NCI-H2227 treated with DMSO at 0.1 percent for 48 hours (cell line): ENCODE results near the gene C1QTNF7.
A peak's percentile ranks its signal among the peaks of the same experiment; 100 is the strongest.

Experiments used
- DNase-seq: peaks from one replicate; lab custom pipeline; 2025; lab: John Stamatoyannopoulos, UW

The C1QTNF7 gene

DNA sequence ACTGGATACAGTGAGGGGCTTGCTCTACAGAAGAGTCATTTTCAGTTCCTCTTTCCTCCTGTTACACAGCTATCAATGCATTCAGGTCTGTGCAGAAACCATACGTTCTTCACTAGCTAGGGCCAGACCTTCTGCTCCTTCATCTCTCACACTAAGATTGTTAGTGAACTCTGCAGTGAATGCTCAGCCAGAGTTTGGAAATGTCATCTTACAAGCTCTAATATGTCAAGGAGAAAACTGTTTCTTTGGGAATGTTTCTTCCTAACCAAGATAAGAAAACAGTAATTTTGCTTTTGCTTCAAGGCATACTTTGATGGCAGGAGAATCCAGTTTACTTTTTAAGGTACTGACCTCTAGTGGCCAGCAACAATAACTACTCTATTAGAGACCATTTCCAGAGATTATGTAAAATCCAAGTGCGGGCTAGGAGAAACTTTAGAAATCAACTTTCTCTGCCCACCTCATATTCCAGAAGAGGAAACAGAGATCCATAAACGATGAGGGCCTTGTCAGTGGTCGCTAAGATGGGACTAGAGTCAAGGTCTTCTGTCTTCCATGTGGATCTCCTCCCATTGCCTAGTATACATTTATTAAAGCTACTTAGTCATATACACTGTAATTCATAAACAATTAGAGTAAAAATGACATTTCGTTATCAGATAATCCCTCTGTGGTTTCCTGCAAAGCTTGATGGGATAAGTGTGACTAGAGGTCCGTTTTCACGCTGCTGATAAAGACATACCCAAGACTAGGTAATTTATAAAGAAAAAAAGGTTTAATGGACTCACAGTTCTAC lies 29.8 kb downstream of the C1QTNF7 start:
- DNase-seq: peak; percentile 5

- no peak for DNase-seq
Measured at GRCh38 chr4:15458616-15459015, 30.8 kb downstream of the C1QTNF7 start.

DNA sequence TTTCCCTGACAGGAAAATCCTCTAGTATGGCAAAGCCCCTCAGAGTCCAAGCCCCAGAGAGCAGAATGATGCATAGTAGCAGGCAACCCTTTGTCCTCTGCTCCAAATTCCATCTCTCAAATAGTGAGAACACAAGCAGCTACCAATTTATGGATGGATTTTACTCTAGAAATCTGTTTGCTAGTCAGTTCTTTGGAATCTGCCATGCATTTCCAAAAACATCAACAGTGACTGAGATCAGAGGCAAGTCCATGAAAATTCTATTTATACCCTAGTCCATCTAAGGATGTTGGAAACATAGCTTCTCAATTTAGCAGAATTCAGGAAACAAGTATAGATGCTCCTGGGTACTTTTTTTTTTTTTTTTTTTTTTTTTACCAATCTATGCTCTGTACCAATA lies 31.9 kb downstream of the C1QTNF7 start:
- no peak for DNase-seq

DNA sequence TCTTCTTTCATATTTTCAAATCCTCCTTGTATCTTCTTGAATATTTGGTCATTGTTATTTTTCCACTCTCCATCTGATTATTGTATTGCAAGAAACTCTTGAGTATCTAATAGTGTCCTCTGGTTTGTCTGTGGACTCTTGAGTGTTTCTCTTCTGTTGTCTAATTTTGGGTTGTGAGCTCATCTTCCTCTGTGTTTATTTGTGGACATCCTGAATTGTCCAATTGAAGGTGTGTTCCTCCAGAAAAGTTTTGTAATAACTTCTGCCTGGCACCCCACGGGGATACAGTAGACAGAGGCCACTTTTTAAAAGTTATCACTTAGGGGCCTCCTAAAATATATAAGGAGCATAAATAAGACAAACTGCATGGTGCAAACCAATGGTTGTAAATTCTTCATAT lies 38.8 kb downstream of the C1QTNF7 start:
- DNase-seq: no peak

DNA sequence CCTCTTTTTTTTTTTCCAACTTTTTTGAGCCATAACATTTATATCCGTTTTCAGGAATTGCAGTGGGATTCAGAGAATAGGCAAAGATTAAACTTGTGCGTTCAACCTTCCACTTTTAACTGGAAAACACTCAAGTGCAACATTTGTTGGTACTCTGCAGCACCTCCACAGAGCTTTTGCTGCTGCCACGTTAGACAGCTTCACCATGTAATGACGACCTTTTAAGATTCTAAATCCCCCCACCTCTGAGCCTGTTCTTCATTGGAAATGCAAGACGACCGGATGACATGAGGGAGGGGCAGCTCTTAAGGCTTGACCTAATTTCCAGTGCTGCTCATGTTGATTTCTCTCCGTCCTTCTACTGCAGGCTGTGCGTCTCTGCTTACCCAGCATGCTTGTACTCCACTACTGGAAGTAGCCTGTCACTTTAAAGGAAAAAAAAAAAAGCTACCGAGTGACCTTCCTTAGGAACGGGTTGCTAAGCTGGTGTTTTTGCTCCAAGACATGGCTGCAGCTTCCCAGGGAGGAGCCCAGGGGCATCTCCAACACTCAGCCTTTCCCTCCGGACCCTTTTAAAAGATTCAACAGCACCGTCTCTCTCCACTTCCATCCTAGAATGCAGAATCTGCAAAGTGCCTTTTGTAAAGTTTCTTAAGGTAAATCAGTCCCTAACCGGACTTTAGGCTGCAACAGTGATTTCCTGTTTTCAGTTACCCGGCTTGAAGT lies 41.7 kb downstream of the C1QTNF7 start, which contains the start of gene CC2D2A:
Gene CC2D2A, plus strand, starts transcription at position 481 of the 726 bp plus-strand sequence. CDS start 6,051 bp downstream, outside the sequence.
- DNase-seq: peak; percentile 29

DNA sequence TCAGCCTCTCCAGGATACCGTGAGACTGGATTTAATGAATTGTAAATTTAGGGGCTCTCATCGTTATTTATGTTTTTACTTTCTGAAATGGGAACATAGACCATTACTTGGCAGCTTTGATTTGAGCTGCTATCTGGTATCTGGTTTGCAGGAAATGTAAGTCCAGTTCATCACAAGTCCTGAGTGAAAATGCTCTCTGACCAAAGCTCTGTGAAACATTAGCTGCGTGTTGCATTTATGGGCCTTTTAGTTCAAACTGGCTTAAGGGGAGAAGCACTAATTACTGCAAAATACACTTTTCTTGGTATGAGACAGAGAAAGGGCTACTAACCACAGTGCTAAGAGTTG lies 42.3 kb downstream of the C1QTNF7 start:
- DNase-seq: no peak

GRCh38 chr4:15476396-15476795 lies 48.6 kb downstream of the C1QTNF7 start:
- DNase-seq: no peak

DNA sequence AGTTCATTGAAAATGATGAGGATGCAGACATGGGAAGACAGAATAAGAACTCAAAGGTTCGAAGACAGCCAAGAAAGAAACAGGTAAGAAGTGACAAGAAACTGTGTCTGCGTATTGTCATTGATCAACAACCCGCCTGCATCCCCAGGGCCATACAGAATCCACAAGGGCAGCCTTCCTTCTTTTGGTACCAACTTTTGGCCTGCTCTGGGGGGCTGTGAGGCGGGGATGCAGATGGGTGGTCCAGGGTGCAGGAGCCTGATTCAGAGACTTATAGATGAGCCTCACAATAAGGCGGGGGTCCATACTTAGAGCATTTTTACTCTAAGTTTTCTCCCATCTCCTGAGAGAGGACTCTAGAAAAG lies 50.9 kb downstream of the C1QTNF7 start:
- DNase-seq: no peak

DNA sequence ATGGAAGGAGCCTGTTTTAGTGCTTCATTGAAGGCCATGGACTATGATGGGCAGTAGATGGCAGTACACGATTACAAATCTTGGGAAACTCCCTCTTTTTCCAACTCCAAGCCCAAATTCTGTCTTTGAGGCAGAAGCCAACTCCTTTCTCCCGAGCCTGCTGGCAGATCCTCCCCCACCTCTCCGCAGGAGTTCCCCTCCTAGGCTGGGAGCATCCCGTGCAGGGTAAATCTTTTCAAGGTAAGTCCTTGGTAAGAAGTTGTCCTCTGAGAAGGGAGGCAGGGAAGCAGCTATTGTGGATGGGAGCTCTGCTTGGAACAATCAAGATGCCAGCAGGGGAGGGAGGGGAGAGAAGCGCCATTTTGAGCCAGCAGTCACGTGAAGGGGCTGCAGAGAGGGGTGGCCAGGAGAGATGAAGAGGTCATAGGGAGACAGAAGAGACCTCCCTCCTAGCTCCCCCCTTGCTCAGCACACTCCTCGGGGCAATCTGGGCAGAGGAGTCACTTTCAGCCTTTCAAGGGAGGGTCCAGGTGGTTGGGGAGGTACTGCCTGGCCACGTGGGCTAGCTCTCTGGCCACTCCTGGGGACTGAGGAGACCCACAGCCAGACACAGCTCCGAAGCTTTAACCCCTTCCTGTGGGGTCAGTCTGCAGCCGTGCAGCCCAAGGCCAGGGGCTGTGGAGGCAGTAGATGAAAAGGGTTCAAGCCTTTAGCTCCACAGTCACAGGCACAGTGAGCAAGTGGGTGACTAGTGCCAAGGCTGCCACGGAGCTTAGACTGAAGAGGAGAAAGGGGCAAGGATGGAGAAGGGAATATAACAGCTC lies 51.5 kb downstream of the C1QTNF7 start:
- peak; percentile 95 for DNase-seq

DNA sequence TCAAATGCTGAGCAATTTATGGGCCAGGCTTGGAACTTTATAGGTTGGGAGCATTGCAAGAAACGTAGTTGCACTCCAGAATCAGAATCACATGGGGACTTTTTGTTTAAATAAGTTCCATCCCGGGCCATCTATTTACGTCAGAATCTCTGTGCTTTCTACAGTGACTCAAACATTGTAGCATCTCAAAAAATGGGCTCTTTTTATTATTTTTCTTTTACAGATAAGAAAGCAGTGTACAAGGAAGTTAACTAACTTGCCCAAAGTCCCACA lies 52.0 kb downstream of the C1QTNF7 start:
- DNase-seq: peak; percentile 4

GRCh38 chr4:15481961-15482745 lies 54.3 kb downstream of the C1QTNF7 start:
- no peak for DNase-seq

DNA sequence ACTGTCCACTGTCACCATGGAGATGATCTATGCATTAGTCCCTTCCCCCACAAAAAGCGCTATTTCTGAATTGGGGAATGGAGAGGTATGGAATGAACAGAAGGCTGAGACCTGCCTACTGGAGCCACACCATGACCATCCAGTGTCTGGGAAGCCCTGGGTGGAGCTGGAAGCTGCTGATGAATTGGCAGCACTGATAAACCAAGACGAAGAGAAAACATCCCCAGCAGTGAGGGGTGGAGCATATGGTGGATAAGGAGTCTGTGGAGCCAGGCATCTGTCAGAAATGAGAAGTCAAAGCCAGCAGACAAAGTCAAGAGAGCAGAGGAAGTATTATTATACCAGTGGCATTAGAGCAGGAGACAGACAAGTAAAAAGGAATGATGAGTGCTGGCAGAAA lies 55.0 kb downstream of the C1QTNF7 start:
- no peak for DNase-seq

DNA sequence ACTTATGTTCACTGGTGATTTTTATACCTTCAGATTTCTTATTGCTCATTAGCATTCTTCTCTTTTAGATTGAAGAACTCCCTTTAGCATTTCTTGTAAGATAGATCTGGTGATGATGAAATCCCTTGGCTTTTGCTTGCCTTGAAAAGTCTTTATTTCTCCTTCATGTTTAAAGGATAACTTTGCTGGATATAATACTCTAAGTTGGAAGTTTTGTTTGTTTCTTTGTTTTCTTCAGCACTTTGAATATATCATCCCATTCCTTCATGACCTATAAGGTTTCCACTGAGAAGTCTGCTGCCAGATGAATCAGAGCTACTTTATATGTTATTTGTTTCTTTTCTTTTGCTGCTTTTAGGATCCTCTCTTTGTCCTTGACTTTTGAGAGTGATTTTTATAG lies 60.3 kb downstream of the C1QTNF7 start:
- DNase-seq: no peak

DNA sequence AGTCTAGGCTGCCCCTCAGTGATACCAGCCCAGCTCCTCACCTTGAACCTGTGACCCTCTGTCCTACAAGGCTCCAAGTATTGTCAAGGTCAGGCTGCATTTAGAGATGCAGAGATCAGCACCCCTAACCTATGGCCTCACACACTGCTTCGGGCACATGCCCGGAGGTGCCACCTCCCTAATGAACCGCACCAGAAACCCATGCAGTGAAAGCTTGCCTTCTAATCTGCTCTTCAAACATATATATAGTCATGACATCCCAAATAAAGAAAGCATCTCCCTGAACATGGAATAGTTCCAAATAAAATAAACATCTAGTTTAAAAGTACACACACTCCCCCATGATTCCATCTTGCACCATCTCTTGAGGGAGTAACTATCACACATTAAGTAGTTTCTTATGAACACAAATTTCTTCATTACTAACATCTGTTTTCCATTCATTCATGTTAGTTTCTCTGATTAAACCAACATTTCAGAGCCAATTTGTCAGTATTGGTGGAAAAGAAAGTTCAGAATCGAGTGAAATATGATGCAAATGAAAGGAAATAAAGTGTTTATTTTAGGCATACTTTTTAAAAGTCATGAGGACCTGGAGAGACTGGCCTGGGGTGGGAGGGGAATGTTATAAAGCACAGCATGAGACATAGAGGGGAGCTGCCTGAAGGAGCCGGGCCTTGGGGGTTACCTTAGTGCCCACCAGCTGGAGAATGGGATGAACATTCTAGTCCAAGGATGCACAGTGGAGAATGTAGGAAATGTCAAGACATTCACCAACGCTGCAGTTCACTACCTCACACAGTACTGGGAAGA lies 61.0 kb downstream of the C1QTNF7 start:
- DNase-seq: no peak

- no peak for DNase-seq
Measured at GRCh38 chr4:15489551-15489950, 61.7 kb downstream of the C1QTNF7 start.

DNA sequence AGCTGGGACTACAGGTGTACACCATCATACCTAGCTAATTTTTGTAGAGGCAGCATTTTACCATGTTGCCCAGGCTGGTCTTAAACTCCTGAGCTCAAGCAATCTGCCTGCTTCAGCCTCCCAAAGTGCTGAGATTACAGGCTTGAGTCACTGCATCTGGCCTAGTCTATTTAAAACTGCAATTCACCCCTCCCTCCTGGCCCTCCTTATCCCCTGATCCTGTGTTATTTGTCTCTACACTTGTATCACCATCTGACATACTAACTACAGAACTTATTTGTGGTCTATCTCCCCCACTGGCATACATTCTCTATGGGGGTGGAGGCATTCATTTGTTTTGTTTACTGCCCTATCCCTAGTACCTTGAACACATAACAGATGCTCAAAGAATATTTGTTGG lies 65.6 kb downstream of the C1QTNF7 start:
- no peak for DNase-seq

- no peak for DNase-seq
Measured at GRCh38 chr4:15495621-15496020, 67.8 kb downstream of the C1QTNF7 start.
